Measurements from ENCODE around the gene CYP27B1.

The CYP27B1 gene, protein sequence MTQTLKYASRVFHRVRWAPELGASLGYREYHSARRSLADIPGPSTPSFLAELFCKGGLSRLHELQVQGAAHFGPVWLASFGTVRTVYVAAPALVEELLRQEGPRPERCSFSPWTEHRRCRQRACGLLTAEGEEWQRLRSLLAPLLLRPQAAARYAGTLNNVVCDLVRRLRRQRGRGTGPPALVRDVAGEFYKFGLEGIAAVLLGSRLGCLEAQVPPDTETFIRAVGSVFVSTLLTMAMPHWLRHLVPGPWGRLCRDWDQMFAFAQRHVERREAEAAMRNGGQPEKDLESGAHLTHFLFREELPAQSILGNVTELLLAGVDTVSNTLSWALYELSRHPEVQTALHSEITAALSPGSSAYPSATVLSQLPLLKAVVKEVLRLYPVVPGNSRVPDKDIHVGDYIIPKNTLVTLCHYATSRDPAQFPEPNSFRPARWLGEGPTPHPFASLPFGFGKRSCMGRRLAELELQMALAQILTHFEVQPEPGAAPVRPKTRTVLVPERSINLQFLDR

DNA sequence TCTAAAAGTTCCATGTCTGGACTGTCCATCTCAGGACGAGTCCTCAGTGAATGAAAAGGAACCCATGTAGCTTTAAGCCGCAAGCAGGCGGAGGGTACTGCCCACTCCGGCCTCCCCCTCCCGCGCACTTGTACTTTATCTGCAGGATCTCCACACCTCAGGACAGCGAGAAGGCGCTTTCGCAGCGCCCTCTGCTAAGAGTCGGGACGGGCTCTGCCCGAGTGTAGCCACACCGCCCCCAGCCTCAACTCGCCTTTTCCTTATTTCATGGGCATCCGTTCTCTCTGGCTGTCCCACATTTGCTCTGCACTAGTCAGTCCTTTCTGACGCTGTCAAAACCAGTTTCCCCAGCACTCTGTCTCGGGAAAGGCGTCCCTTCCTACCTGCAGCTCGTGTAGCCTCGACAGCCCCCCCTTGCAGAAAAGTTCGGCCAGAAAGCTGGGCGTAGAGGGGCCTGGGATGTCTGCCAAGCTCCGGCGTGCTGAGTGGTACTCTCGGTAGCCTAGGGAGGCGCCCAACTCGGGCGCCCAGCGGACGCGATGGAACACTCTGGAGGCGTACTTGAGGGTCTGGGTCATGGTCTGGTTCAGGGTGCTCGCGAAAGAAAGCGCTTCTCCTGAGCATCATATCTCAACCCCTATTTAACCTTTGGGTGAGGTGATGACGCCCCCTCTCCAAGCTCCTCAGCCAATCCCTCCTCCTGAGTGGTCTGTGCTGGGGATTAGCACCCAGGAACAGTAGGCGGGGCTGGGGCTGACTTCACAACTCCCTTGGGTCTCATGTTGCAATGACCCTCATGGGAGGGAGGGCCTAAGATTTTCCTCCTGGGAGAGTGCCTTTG is at the start of gene CYP27B1:
Gene CYP27B1, minus strand, starts transcription at position 615 of the 841 bp plus-strand sequence. Its CDS starts 37 bp downstream, at position 578.
- no peak within 1 kb of the TSS for H3K4me3 ChIP-seq (ENCODE audit: low read depth, low read length)

- H3K4me3 ChIP-seq (ENCODE audit: low read depth, low read length): no peak overlapping the region
Observed at GRCh38 chr12:57816001-57816854, 49.4 kb upstream of the CYP27B1 start.

DNA sequence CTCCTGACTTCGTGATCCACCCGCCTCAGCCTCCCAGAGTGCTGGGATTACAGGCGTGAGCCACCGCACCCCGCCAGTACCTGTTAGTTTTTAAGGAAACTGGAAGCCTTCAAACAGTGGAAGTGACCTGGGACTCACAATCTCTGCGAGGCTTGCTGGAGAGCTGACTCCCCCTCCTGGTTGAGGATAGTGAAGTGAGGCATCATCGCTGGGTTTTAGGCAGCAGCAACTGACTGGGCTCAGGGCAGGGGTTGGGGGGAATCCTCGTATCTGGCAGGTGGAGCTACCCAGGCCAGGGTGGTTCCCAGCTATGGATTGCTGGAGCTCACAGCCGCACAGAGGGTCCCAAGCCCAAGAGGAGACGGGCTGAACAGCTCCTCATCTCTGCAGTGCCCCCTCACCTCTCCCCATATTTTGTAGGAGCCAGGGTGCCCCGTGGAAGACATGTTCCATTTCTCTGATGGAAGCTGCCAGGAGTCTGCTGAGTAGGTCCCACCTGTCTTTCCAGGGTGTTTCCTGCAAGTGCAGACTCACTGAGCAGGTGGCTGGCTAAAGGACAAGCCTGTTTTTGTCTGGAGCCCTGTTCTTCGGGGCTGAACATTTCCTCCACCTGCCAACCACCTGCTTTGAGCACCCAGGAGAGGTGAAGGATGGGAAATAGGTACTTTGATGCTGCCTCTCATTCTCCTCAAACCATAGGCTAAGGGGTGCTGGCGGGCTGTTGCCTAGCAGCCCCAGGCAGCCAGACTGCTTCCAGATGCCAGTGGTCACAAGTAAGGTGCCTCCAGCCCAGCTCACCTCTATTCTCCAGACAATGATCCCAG is 48.5 kb upstream of the CYP27B1 start:
- H3K4me3 ChIP-seq (ENCODE audit: low read depth, low read length): no peak overlapping the region

DNA sequence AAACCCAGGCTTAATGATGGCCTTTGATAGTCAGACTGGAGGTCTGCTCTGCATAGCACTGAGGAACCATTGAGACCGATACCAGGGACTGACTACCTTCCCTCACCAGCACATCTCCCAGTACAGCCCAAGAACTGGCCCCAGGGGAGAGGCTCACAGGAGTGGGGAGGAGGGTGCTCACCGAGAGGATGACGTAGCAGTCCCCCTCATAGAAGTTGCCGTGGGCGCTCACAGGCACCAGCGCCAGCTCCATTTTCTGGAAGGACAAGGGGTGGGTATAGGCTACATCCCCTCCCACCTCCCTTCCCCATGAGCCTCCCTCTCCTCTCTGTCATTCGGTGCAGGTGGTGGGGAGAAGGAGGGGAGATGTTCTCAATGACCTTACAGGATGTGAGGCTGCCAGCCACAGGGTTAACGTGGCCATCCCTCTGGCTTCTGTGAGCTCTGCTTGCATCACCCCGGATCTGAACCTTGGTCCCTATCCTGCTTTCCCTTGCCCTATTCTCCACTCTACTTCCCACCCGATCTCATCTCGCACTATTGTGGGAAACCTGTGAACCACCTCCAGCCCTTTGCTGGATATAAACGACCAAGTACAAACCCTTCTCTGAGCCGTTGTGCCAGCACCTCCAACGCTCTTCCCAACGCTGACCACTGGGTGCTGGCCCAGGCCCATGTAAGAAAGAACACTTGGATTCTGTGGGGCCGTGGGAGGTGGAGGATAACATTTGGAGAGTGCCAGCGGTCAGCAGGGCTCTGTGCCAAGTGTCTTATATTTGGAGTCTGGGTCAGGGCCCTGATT is 47.3 kb upstream of the CYP27B1 start:
- H3K4me3 ChIP-seq (ENCODE audit: low read depth, low read length): no peak overlapping the region

GRCh38 chr12:57813111-57813970 is 46.5 kb upstream of the CYP27B1 start:
- H3K4me3 ChIP-seq (ENCODE audit: low read depth, low read length): no peak overlapping the region

- no peak overlapping the region for H3K4me3 ChIP-seq (ENCODE audit: low read depth, low read length)
Observed at GRCh38 chr12:57811028-57811755, 44.3 kb upstream of the CYP27B1 start.

- H3K4me3 ChIP-seq (ENCODE audit: low read depth, low read length): no peak overlapping the region
Observed at GRCh38 chr12:57810450-57810849, 43.6 kb upstream of the CYP27B1 start.

GRCh38 chr12:57809425-57809824 is 42.5 kb upstream of the CYP27B1 start:
- no peak overlapping the region for H3K4me3 ChIP-seq (ENCODE audit: low read depth, low read length)

DNA sequence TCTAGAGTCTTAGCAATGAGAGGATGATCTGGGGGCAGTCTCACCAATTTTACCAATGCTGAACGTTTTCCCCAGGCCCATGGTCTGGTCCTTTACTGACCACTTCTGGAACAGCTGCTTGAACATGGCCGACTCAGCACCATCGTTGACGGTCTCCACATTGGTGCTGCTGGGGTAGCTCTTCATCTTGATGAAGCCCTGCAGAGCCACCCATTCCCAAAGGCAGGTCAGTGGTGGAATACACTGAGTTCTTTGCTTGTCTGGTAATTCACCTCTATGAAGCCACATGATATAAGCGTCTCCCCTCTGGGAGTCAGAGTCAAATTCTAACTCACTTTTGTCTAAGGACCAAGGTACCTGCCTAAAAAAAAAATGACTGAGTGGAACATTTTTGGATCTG is 41.5 kb upstream of the CYP27B1 start:
- no peak overlapping the region for H3K4me3 ChIP-seq (ENCODE audit: low read depth, low read length)

GRCh38 chr12:57807285-57807684 is 40.4 kb upstream of the CYP27B1 start:
- no peak overlapping the region for H3K4me3 ChIP-seq (ENCODE audit: low read depth, low read length)

GRCh38 chr12:57806677-57807076 is 39.8 kb upstream of the CYP27B1 start:
- H3K4me3 ChIP-seq (ENCODE audit: low read depth, low read length): no peak overlapping the region

DNA sequence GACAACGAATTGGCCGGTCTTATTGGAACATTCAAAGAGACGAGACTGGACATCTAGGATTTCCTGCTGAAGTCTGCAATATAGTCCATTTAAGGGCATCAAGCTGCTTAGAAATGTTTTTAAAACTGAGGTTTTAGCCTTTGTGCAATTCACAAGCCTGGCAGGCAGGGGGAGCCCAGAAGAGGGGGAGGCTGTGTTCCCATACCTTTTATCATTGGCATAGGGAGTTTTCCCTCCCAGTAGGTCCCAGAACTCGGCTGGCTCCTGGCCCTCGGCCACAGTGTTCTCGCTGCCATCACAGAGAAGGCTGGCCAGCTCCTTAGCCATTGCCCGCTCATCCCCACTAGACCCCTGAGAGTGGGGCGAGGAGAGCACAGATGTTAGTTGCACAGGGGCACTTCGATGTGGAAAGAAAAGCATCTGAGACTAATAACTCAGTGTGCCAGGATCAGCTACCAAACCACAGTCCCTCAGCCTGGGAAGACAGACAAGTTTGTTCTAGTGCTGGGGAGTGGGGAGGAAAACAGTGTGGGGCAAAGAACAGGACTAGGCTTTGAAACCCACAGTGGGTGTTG is 36.5 kb upstream of the CYP27B1 start:
- no peak overlapping the region for H3K4me3 ChIP-seq (ENCODE audit: low read depth, low read length)

GRCh38 chr12:57802607-57803006 is 35.7 kb upstream of the CYP27B1 start:
- H3K4me3 ChIP-seq (ENCODE audit: low read depth, low read length): no peak overlapping the region

DNA sequence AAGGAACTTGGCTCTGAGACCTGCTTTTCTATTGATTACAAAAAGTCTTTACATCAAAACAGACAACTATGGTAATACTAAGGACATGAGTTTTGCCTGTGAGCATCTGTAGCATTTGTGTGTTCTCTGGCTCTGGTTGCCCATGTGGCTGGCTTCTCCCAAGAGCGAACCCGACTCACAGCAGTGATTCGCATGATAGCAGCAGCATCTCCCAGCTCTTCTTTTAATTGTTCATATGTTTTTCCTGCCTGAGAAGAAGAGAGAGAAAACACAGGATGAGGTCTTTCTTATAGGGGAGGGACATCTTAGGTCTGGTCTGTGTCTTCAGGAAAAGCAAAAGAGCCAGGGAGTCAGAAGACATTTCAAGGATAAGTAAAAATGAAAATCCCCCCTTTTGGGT is 34.1 kb upstream of the CYP27B1 start:
- no peak overlapping the region for H3K4me3 ChIP-seq (ENCODE audit: low read depth, low read length)

DNA sequence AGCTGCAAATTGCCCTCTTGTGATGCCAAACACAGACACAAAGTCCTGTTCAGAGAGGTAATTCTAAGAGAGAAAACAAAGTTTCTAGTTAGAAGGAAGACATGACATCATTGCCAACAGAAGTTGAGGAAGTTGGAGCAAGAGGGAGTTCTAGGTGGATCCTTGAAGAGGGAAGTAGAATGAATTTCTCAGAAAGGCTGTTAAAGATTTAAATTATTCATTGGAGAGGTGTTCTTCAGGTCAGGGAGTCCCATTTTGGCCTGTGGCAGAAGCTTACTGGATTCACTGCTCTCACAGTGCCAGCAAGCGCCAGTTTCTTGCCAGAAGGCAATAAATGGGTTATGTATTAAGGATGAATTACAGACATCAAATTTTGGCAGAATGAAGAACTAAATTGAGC is 31.1 kb upstream of the CYP27B1 start:
- H3K4me3 ChIP-seq (ENCODE audit: low read depth, low read length): no peak overlapping the region

GRCh38 chr12:57796996-57797395 is 30.1 kb upstream of the CYP27B1 start:
- H3K4me3 ChIP-seq (ENCODE audit: low read depth, low read length): no peak overlapping the region

GRCh38 chr12:57795354-57795753 is 28.5 kb upstream of the CYP27B1 start:
- H3K4me3 ChIP-seq (ENCODE audit: low read depth, low read length): no peak overlapping the region

Measured in iPS-11a (cell line).